Pancreas (tissue), 10 donors: ENCODE data around the gene SNCB. TPM values are rescaled to one million over a fixed set of nuclear protein-coding genes. Genes with fewer than 3 reads are reported as not detected.

Experiments
- ATAC-seq, 4 donors: fragments of 200-7000 bp; cut with Tn5 transposase; one replicate each; pipeline versions ENCODE4 v1.8.0 to v1.9.1; 2020; ENCODE audit warnings: mild to moderate bottlenecking in 4 of 4, moderate library complexity in 4 of 4
- DNase-seq, 6 donors: peaks; one replicate each; pipeline ENCODE4 v3.0.0-alpha.2; 2020
- FAIRE-seq: peaks from 2 replicates; lab custom pipeline; 2012; peaks lifted over from hg19 to GRCh38; lab: Jason Lieb, UNC
- H3K27ac ChIP-seq, 4 donors: fragments of 200-600 bp; sonication (generic); 1 replicate in 3 of 4; 2 replicates in 1 of 4; pipeline versions ENCODE4 v1.5.0 to v1.8.0; 2020
- H3K27me3 ChIP-seq, 4 donors: fragments of 200-600 bp; one replicate each; pipeline ENCODE4 v1.8.0; 2021
- H3K36me3 ChIP-seq, 3 donors: fragments of 200-600 bp; sonication (generic) in 1 of 3; one replicate each; pipeline versions ENCODE4 v1.5.0 to v1.8.0; 2020 to 2021
- H3K4me1 ChIP-seq, 3 donors: fragments of 200-600 bp; one replicate each; pipeline ENCODE4 v1.8.0; 2021
- H3K4me3 ChIP-seq, 4 donors: fragments of 200-600 bp; sonication (generic) in 2 of 4; one replicate each; pipeline versions ENCODE4 v1.5.0 to v1.8.0; 2020 to 2021
- H3K9me3 ChIP-seq, 4 donors: fragments of 200-600 bp; one replicate each; pipeline ENCODE4 v1.8.0; 2021
- CTCF ChIP-seq, 4 donors: fragments of 200-600 bp; sonication (generic) in 3 of 4; IDR thresholded peaks; one replicate each; pipeline versions ENCODE4 v1.5.0 to v1.8.0; 2021; ENCODE audit warnings: antibody characterized with exemption in 4 of 4
- WGBS, 2 donors: extraction: QIAGEN DNeasy Blood & Tissue Kit; methylation state at CpG; one replicate each; pipeline ENCODE4 v1.1.7; 2013; 5-methylcytosine and 5-hydroxymethylcytosine counted together
- intact Hi-C, 3 donors: fragments of 100-400 bp; cut with DNase I; formaldehyde crosslinking; loops; one replicate each; pipeline versions ENCODE4 v1.11.1 to v1.14.2; 2022
- polyA plus RNA-seq, 2 donors: library from polyadenylated mRNA; stranded (reverse); fragments of 200-250 nt; gene quantifications; one replicate each; pipeline ENCODE4 v1.2.3, GENCODE V29; 2013
- total RNA-seq, 6 donors: library from RNA; stranded (reverse); fragmentation: NEBNext Ultra II Directional in 4 of 6; extraction: Animal tissue kit (Norgen Biotek cat#: 25700) in 4 of 6; gene quantifications; one replicate each; pipeline versions ENCODE4 v1.2.1 to v1.2.4, GENCODE V29; 2021 to 2023
- donor health status: healthy with polysubstance abuse.
- donor health status: DM: no; HTN: no; CAD: no; lungs with moderate emphysema.
- donor health status: DM: no; HTN: no; CAD: no.
- donor health status: control.
- donor health status: control.
- donor health status: Bipolar disorder and iron deficiency.
- donor health status: DM: yes; HTN: yes; CAD: no.
- donor health status: DM: no; HTN: no; CAD: no.
- donor health status: DM: no; HTN: no; CAD: no.
- donor health status: DM: yes; HTN: yes; CAD: no.

Gene SNCB
- total and polyA plus RNA-seq, 8 donors: 0.14 to 6.6 (median 0.40) TPM; not detected in 1

GRCh38 chr5:176633598-176633997 lies 3.3 kb upstream of the SNCB start:
- H3K9me3 ChIP-seq: no peaks in the 10 kb centered on the region
- no peak for DNase-seq
- no peak overlapping the region for H3K4me3 ChIP-seq
- FAIRE-seq: no peak
- intact Hi-C loops: no loop called here
- WGBS, 2 donors: 22 to 33% methylated on average over 6 of the region's 6 CpGs
- TF ChIP-seq CTCF (IDR thresholded peaks at IDR 0.05): no peak
- H3K27ac ChIP-seq: no peak overlapping the region
- H3K36me3 ChIP-seq: no peaks in the 10 kb centered on the region
- no peak for ATAC-seq
- H3K27me3 ChIP-seq: peaks cover 0 to 14% (median 0%) of the 10 kb centered on the region in 4 donors
- H3K4me1 ChIP-seq: peaks cover 0 to 7% (median 0%) of the 10 kb centered on the region in 3 donors

DNA sequence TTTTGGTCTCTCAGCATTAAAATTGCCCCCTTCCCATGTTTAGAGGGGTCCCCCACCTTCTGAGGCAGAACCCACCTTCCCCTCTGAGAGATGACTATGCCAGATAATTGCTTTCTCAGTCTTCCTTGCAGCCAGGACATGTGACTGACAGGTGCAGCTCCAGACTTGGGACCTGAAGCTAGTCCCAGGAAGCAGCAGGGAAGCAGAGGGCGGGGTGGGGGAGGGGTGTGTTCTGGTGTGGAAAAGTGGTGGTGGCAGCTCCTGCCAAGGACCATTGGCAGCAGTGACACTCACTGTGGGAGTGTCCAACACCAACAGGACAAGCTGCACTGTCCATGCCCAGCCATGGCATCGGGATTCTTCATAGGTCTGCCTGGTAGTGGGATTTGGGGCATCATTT lies 2.4 kb upstream of the SNCB start:
- DNase-seq (no peak), FAIRE-seq (no peak), ATAC-seq (no peak)
- H3K27ac ChIP-seq: no peak overlapping the region
- H3K9me3 ChIP-seq: no peaks in the 10 kb centered on the region
- H3K4me3 ChIP-seq: no peak overlapping the region
- H3K27me3 ChIP-seq: peaks cover 0 to 14% (median 0%) of the 10 kb centered on the region in 4 donors
- H3K4me1 ChIP-seq: peaks cover 0 to 7% (median 0%) of the 10 kb centered on the region in 3 donors
- no peaks in the 10 kb centered on the region for H3K36me3 ChIP-seq
- WGBS, 2 donors: 63 to 73% methylated on average over 2 of the region's 2 CpGs
- intact Hi-C loops: no loop called here
- no peak for TF ChIP-seq CTCF (IDR thresholded peaks at IDR 0.05)

DNA sequence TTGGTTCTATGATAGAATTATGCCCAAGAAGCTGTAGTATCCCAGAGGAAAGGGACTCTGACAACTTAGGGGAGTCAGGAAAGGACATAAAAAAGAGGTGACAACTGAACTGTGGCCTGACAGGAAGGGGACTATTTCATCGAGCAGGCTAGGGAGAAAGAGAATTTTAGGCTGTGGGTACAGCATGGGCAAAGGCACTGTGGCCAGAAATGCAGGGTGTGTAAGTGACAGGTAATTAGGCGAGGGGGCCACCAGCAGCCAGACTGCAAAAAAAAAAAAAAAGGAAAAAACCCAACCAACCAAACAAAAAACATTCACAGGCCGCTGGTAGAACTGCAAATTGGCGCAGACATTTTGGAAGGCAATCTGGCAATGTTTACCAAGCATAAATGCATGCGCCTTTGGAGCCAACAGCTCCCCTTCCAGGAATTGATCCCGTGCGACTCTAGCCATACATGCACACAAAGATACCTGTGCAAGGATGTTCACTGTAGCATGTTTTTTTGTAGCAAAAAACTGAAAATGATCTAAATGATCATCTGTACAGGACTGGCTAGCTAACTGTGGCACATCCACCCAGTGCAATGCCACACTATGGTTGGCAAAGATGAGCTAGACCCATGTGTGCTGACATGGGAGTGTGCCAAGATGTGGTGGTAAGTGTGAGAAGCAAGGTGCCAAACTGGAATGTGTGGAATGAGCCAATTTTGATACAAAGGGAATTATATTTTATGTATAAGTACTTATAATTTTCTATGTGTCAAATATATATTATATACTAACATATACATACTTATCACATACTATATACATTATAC lies 1.3 kb upstream of the SNCB start:
- no peaks in the 10 kb centered on the region for H3K36me3 ChIP-seq
- no peaks in the 10 kb centered on the region for H3K9me3 ChIP-seq
- FAIRE-seq: no peak
- no peak overlapping the region for H3K4me3 ChIP-seq
- DNase-seq: no peak
- intact Hi-C loops: no loop called here
- H3K4me1 ChIP-seq: peaks cover 0 to 7% (median 0%) of the 10 kb centered on the region in 3 donors
- ATAC-seq: no peak
- peaks cover 0 to 14% (median 0%) of the 10 kb centered on the region in 4 donors for H3K27me3 ChIP-seq
- TF ChIP-seq CTCF (IDR thresholded peaks at IDR 0.05): no peak
- no peak overlapping the region for H3K27ac ChIP-seq
- WGBS, 2 donors: 56 to 70% methylated on average over 7 of the region's 7 CpGs

GRCh38 chr5:176630681-176631222 lies 418 bp upstream of the SNCB start:
- ATAC-seq: peak in 2 of 4 donors; percentile 5 to 19

More at GRCh38 chr5:176630681-176631222, 418 bp upstream of the SNCB start:
- Histone ChIP-seq H3K4me3 (peak overlapping the region in 3 of 4 donors; percentile 12 to 38 (median 20)), H3K4me1 (peaks cover 0 to 7% (median 0%) of the 10 kb centered on the region in 3 donors), H3K36me3 (no peaks in the 10 kb centered on the region), H3K27ac (no peak overlapping the region), H3K9me3 (no peaks in the 10 kb centered on the region), H3K27me3 (peaks cover 0 to 14% (median 0%) of the 10 kb centered on the region in 4 donors)
- DNase-seq: no peak
- 9 to 10% methylated on average over 20 of the region's 20 CpGs for WGBS, 2 donors
- TF ChIP-seq CTCF (IDR thresholded peaks at IDR 0.05): no peak
- no peak for FAIRE-seq
- intact Hi-C loops: no loop called here
